GM23338 (cell line): ENCODE data around the gene SLK. TPM values are rescaled to one million over a fixed set of nuclear protein-coding genes. Genes with fewer than 3 reads are reported as not detected.
A peak's percentile ranks its signal among the peaks of the same experiment; 100 is the strongest.

Experiments used
- ATAC-seq: fragments of 200-7000 bp; cut with Tn5 transposase; 3 replicates; pipeline ENCODE4 v1.9.1; 2020
- DNase-seq: peaks from one replicate; pipeline ENCODE4 v3.0.0-alpha.2; 2015; ENCODE audit warnings: low spot score
- H2AFZ ChIP-seq: fragments of 200-600 bp; sonication (generic); 2 replicates; pipeline ENCODE4 v1.8.0; 2016; ENCODE audit warnings: antibody characterized with exemption, mild to moderate bottlenecking, moderate library complexity
- H3F3A ChIP-seq: fragments of 200-600 bp; sonication (generic); replicated peaks from 2 replicates; pipeline ENCODE4 v1.8.0; 2017; ENCODE audit warnings: antibody characterized with exemption, mixed run types, low read depth
- H3K27ac ChIP-seq: fragments of 200-600 bp; sonication (generic); 2 replicates; pipeline ENCODE4 v1.6.1; 2016; ENCODE audit warnings: low read depth
- H3K27me3 ChIP-seq: fragments of 200-600 bp; sonication (generic); 2 replicates; pipeline ENCODE4 v1.8.0; 2016; ENCODE audit warnings: mild to moderate bottlenecking, mixed run types, moderate library complexity; ENCODE audit not compliant: insufficient read depth
- H3K36me3 ChIP-seq: fragments of 200-600 bp; sonication (generic); 2 replicates; pipeline ENCODE4 v1.8.0; 2016; ENCODE audit warnings: mild to moderate bottlenecking; ENCODE audit not compliant: insufficient read depth
- H3K4me1 ChIP-seq: fragments of 200-600 bp; sonication (generic); 2 replicates; pipeline ENCODE4 v1.8.0; 2016; ENCODE audit warnings: mild to moderate bottlenecking, moderate library complexity; ENCODE audit not compliant: insufficient read depth
- H3K4me2 ChIP-seq: fragments of 200-600 bp; sonication (generic); 2 replicates; pipeline ENCODE4 v1.7.1; 2017; ENCODE audit warnings: mixed run types
- H3K4me3 ChIP-seq: fragments of 200-600 bp; sonication (generic); 2 replicates; pipeline ENCODE4 v1.6.1; 2016; ENCODE audit warnings: mixed run types
- H3K79me2 ChIP-seq: fragments of 200-600 bp; sonication (generic); replicated peaks from 2 replicates; pipeline ENCODE4 v1.8.0; 2017; ENCODE audit warnings: mild to moderate bottlenecking; ENCODE audit not compliant: insufficient read depth
- H3K9me2 ChIP-seq: fragments of 200-600 bp; sonication (generic); 2 replicates; pipeline ENCODE4 v1.8.0; 2017; ENCODE audit not compliant: insufficient read depth
- H4K20me1 ChIP-seq: fragments of 200-600 bp; sonication (generic); replicated peaks from 2 replicates; pipeline ENCODE4 v1.8.0; 2017; ENCODE audit warnings: mild to moderate bottlenecking; ENCODE audit not compliant: insufficient read depth
- H3K27ac Mint-ChIP-seq: 2 replicates; pipeline ENCODE4 v1.8.0; 2020; ENCODE audit warnings: inconsistent platforms, mild to moderate bottlenecking, moderate library complexity, mixed read lengths
- H3K27me3 Mint-ChIP-seq: 3 replicates; pipeline ENCODE4 v1.8.0; 2022; ENCODE audit warnings: low read depth, mild to moderate bottlenecking, moderate library complexity, mixed read lengths, inconsistent platforms; ENCODE audit not compliant: insufficient read depth, poor library complexity
- H3K36me3 Mint-ChIP-seq: 3 replicates; pipeline ENCODE4 v1.8.0; 2021; ENCODE audit warnings: low read depth, mild to moderate bottlenecking, inconsistent platforms, moderate library complexity, mixed read lengths
- H3K4me1 Mint-ChIP-seq: 3 replicates; pipeline ENCODE4 v1.8.0; 2020; ENCODE audit warnings: mild to moderate bottlenecking, inconsistent platforms, mixed read lengths
- H3K4me3 Mint-ChIP-seq: 3 replicates; pipeline ENCODE4 v1.8.0; 2021; ENCODE audit warnings: moderate library complexity, mild to moderate bottlenecking, inconsistent platforms, mixed read lengths
- H3K9me3 Mint-ChIP-seq: 3 replicates; pipeline ENCODE4 v1.8.0; 2020; ENCODE audit warnings: moderate library complexity, mild to moderate bottlenecking, inconsistent platforms, mixed read lengths
- CREB1 ChIP-seq: fragments of 250-450 bp; sonication (Bioruptor Pico); IDR thresholded peaks from 2 replicates; pipeline ENCODE4 v1.5.0; 2020; ENCODE audit warnings: low read depth, mild to moderate bottlenecking, moderate library complexity
- CTCF ChIP-seq, 2 experiments: fragments of 200-600 bp in 1 of 2; sonication (generic) in 1 of 2; conservative IDR thresholded peaks; 2 replicates each; pipeline versions ENCODE4 v1.5.1 to v1.6.1; 2016 to 2017; ENCODE audit warnings: antibody characterized with exemption in 2 of 2, low read depth in 2 of 2, mild to moderate bottlenecking in 2 of 2, moderate library complexity in 1 of 2
- JUNB ChIP-seq: IDR thresholded peaks from one replicate; pipeline ENCODE4 v1.6.1; 2016; ENCODE audit warnings: antibody characterized with exemption; ENCODE audit not compliant: unreplicated experiment
- POLR2AphosphoS5 ChIP-seq: IDR thresholded peaks from 2 replicates; pipeline ENCODE4 v1.6.1; 2016; ENCODE audit warnings: antibody characterized with exemption, low read depth
- STAT1 ChIP-seq: IDR thresholded peaks from one replicate; pipeline ENCODE4 v1.6.1; 2016; ENCODE audit warnings: antibody characterized with exemption; ENCODE audit not compliant: unreplicated experiment
- ZNF114 ChIP-seq: fragments of 250-450 bp; sonication (Bioruptor Pico); IDR thresholded peaks from 2 replicates; pipeline ENCODE4 v1.5.0; 2020; ENCODE audit warnings: mild to moderate bottlenecking, moderate library complexity
- polyA plus RNA-seq: library from polyadenylated mRNA; unstranded; fragments of >200 nt; fragmentation: Nextera tagmentation; extraction: Ambion mirVana; gene quantifications from 2 replicates; pipeline ENCODE4 v1.2.1, GENCODE V29; 2016
- total RNA-seq: library from RNA; depleted of rRNA; stranded (reverse); fragments of >200 nt; shearing (Covaris generic); gene quantifications from 2 replicates; pipeline ENCODE4 v1.2.3, GENCODE V29; 2014
- TF ChIP-seq, protein P1 (sequence below): fragments of 250-450 bp; sonication (Bioruptor Pico); IDR thresholded peaks from 2 replicates; pipeline ENCODE4 v1.5.0; 2020; ENCODE audit warnings: mild to moderate bottlenecking, moderate library complexity

SLK gene
- total and polyA plus RNA-seq, 2 experiments from 2014 or later: 8.4 to 21.5 TPM

DNA sequence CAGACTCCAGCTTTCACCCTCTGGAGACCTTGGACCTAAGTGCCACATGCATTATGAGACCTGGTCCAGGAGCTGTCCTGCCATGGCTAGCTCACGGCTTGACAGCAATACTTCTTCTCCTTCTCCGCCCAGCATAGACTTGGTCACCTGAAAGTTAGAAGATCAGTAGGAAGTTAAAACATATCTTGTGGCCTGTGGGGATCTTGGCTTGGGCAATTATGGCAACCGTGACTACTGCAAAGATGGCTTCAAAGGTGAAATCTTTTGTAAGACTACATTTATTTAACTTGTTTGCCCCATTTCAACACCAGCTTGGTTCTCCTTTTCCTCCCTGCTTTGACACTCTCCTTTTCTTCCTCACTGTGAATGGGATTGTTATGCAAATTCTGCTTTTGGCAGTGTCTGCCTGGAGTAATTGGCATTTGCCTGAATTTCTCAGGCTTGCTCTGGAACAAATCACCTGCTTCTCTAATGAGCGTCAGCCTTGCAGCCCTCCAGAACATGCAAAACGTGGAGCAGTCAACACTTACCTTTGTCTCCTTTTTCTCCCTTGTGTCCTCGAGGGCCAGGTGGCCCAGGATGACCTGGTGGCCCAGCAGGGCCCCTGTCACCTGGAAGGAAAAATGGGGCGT, 65.3 kb downstream of the SLK start:
- Histone ChIP-seq H3K9me2 (no peaks in the 10 kb centered on the region), H3K4me1 (peaks cover 15% of the 10 kb centered on the region), H4K20me1 (no peaks in the 10 kb centered on the region), H3K79me2 (no peaks in the 10 kb centered on the region), H3K36me3 (no peaks in the 10 kb centered on the region), H3K27ac (no peak overlapping the region; the same call in 1 of the 2 replicates), H2AFZ (no peak overlapping the region), H3F3A (no peaks in the 10 kb centered on the region), H3K4me3 (no peak overlapping the region), H3K27me3 (no peaks in the 10 kb centered on the region), H3K4me2 (peak overlapping the region; percentile 55)
- Mint-ChIP-seq H3K36me3 (no peaks in the 10 kb centered on the region), H3K9me3 (no peaks in the 10 kb centered on the region; the same call in 2 of the 3 replicates), H3K27ac (no peak overlapping the region), H3K27me3 (peaks cover 5% of the 10 kb centered on the region), H3K4me3 (peak overlapping the region; percentile 8; the same call in 2 of the 3 replicates), H3K4me1 (peaks cover 26% of the 10 kb centered on the region)
- DNase-seq (peak; percentile 70), ATAC-seq (peak; percentile 61)
- TF ChIP-seq, protein P1, sequence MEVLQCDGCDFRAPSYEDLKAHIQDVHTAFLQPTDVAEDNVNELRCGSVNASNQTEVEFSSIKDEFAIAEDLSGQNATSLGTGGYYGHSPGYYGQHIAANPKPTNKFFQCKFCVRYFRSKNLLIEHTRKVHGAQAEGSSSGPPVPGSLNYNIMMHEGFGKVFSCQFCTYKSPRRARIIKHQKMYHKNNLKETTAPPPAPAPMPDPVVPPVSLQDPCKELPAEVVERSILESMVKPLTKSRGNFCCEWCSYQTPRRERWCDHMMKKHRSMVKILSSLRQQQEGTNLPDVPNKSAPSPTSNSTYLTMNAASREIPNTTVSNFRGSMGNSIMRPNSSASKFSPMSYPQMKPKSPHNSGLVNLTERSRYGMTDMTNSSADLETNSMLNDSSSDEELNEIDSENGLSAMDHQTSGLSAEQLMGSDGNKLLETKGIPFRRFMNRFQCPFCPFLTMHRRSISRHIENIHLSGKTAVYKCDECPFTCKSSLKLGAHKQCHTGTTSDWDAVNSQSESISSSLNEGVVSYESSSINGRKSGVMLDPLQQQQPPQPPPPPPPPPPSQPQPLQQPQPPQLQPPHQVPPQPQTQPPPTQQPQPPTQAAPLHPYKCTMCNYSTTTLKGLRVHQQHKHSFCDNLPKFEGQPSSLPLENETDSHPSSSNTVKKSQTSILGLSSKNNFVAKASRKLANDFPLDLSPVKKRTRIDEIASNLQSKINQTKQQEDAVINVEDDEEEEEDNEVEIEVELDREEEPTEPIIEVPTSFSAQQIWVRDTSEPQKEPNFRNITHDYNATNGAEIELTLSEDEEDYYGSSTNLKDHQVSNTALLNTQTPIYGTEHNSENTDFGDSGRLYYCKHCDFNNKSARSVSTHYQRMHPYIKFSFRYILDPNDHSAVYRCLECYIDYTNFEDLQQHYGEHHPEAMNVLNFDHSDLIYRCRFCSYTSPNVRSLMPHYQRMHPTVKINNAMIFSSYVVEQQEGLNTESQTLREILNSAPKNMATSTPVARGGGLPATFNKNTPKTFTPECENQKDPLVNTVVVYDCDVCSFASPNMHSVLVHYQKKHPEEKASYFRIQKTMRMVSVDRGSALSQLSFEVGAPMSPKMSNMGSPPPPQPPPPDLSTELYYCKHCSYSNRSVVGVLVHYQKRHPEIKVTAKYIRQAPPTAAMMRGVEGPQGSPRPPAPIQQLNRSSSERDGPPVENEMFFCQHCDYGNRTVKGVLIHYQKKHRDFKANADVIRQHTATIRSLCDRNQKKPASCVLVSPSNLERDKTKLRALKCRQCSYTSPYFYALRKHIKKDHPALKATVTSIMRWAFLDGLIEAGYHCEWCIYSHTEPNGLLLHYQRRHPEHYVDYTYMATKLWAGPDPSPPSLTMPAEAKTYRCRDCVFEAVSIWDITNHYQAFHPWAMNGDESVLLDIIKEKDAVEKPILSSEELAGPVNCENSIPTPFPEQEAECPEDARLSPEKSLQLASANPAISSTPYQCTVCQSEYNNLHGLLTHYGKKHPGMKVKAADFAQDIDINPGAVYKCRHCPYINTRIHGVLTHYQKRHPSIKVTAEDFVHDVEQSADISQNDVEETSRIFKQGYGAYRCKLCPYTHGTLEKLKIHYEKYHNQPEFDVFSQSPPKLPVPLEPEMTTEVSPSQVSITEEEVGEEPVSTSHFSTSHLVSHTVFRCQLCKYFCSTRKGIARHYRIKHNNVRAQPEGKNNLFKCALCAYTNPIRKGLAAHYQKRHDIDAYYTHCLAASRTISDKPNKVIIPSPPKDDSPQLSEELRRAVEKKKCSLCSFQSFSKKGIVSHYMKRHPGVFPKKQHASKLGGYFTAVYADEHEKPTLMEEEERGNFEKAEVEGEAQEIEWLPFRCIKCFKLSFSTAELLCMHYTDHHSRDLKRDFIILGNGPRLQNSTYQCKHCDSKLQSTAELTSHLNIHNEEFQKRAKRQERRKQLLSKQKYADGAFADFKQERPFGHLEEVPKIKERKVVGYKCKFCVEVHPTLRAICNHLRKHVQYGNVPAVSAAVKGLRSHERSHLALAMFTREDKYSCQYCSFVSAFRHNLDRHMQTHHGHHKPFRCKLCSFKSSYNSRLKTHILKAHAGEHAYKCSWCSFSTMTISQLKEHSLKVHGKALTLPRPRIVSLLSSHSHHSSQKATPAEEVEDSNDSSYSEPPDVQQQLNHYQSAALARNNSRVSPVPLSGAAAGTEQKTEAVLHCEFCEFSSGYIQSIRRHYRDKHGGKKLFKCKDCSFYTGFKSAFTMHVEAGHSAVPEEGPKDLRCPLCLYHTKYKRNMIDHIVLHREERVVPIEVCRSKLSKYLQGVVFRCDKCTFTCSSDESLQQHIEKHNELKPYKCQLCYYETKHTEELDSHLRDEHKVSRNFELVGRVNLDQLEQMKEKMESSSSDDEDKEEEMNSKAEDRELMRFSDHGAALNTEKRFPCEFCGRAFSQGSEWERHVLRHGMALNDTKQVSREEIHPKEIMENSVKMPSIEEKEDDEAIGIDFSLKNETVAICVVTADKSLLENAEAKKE: peak; percentile 35
- TF ChIP-seq JUNB: no peak
- TF ChIP-seq ZNF114 (CRISPR knock-in tag): peak; percentile 75; the same call in 1 of the 2 replicates
- TF ChIP-seq CTCF (conservative IDR thresholded peaks at IDR 0.05; ENCODE audit: low read depth in 2 of 2): no peak
- TF ChIP-seq STAT1: no peak
- no peak for TF ChIP-seq POLR2AphosphoS5
- TF ChIP-seq CREB1: no peak
